Right lobe of liver (tissue), 6 donors: Measurements from ENCODE around the gene THADA. TPM values are rescaled to one million over a fixed set of nuclear protein-coding genes. Genes with fewer than 3 reads are reported as not detected.
"Not testable (repeated sequence)": the region's sequence is repeated elsewhere in the genome, so short reads cannot be mapped to it uniquely, and the experiment has no call there.

Experiments used
- ATAC-seq, 4 donors: fragments of 200-7000 bp; cut with Tn5 transposase; one replicate each; pipeline ENCODE4 v1.9.1; 2020; ENCODE audit warnings: mild to moderate bottlenecking in 4 of 4, moderate library complexity in 4 of 4
- DNase-seq, 3 donors: peaks; one replicate each; pipeline ENCODE4 v3.0.0-alpha.2; 2020
- H3K27ac ChIP-seq, 3 donors: fragments of 200-600 bp; one replicate each; pipeline ENCODE4 v1.8.0; 2022
- H3K27me3 ChIP-seq, 2 donors: fragments of 200-600 bp; one replicate each; pipeline ENCODE4 v1.8.0; 2022
- H3K36me3 ChIP-seq, 4 donors: fragments of 200-600 bp; sonication (generic) in 1 of 4; one replicate each; pipeline versions ENCODE4 v1.5.1 to v1.8.0; 2017 to 2022; ENCODE audit warnings: control low read depth in 1 of 4
- H3K4me1 ChIP-seq, 4 donors: fragments of 200-600 bp; sonication (generic) in 1 of 4; one replicate each; pipeline versions ENCODE4 v1.5.1 to v1.8.0; 2017 to 2022; ENCODE audit warnings: control low read depth in 1 of 4
- H3K4me3 ChIP-seq, 3 donors: fragments of 200-600 bp; one replicate each; pipeline ENCODE4 v1.8.0; 2022
- H3K9me3 ChIP-seq, 4 donors: fragments of 200-600 bp; sonication (generic) in 1 of 4; one replicate each; pipeline versions ENCODE4 v1.5.1 to v1.8.0; 2017 to 2022; ENCODE audit warnings: control low read depth in 1 of 4
- CTCF ChIP-seq, 4 donors: fragments of 200-600 bp in 3 of 4; fragments of 450-650 bp in 1 of 4; IDR thresholded peaks; one replicate each; pipeline versions ENCODE4 v1.5.1 to v1.8.0; 2016 to 2022; ENCODE audit warnings: antibody characterized with exemption in 4 of 4, mild to moderate bottlenecking in 2 of 4
- POLR2A ChIP-seq: fragments of 450-650 bp; IDR thresholded peaks from one replicate; pipeline ENCODE4 v1.6.1; 2017; ENCODE audit warnings: antibody characterized with exemption, mild to moderate bottlenecking
- WGBS: methylation state at CpG from one replicate; pipeline ENCODE4 v1.1.6; 2018; ENCODE audit warnings: low coverage, low lambda C conversion rate; ENCODE audit not compliant: insufficient coverage; ENCODE audit errors: missing lambda C conversion rate; 5-methylcytosine and 5-hydroxymethylcytosine counted together
- intact Hi-C, 2 donors: fragments of 100-400 bp; cut with DNase I; formaldehyde crosslinking; loops; one replicate each; pipeline versions ENCODE4 v1.11.2 to v1.14.1; 2022
- total RNA-seq, 6 experiments: library from RNA; depleted of rRNA in 2 of 6; stranded (reverse); fragments of >200 nt in 2 of 6; fragmentation: NEBNext Ultra II Directional in 3 of 6; extraction: Animal tissue kit (Norgen Biotek cat#: 25700) in 3 of 6; gene quantifications; one replicate each; pipeline versions ENCODE4 v1.1.0 to v1.2.4, GENCODE V29; 2016 to 2023
- donor health status: DM: no; HTN: yes; CAD: no.
- donor health status: DM: no; HTN: no; CAD: no.
- donor health status: DM: no; HTN: no; CAD: no.
- donor health status: DM: no; HTN: yes; CAD: no.
- donor health status: DM: no; HTN: yes; CAD: no.

The THADA gene
- total RNA-seq, 6 experiments from 2014 or later, result 12.2 to 21.6 (median 14.0) TPM

DNA sequence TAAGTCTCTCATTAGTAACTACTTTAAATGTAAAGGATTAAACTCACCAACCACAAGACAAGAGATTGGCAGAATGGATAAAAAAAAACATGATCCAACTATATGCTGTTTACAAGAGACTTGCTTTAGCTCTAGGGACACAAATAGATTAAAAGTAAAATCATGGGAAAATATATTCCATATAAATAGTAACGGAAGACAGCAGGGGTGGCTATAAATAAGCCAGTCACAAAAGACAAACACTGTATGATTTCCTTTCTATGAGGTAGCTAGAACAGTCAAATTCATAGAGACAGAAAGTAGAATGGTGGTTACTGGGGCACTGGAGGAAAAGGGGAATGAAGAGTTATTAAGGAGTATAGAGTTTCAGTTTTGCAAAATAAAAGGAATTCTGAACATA, 145.2 kb downstream of the THADA start:
- no peak for DNase-seq
- intact Hi-C loops, result no loop called here
- Histone ChIP-seq H3K27me3 (no peaks in the 10 kb centered on the region), H3K4me3 (no peak overlapping the region), H3K36me3 (no peaks in the 10 kb centered on the region), H3K9me3 (no peaks in the 10 kb centered on the region), H3K4me1 (peaks cover 0 to 8% (median 0%) of the 10 kb centered on the region in 4 donors), H3K27ac (no peak overlapping the region)
- TF ChIP-seq POLR2A (no peak), CTCF (IDR thresholded peaks at IDR 0.05) (no peak)
- WGBS, result 88% methylated on average over 1 of the region's 1 CpG
- no peak for ATAC-seq

GRCh38 chr2:43448822-43449110, 147.1 kb downstream of the THADA start:
- H3K9me3 ChIP-seq, result no peaks in the 10 kb centered on the region
- H3K36me3 ChIP-seq, result no peaks in the 10 kb centered on the region
- intact Hi-C loops, result no loop called here
- 83% methylated on average over 1 of the region's 1 CpG for WGBS
- DNase-seq, result no peak
- TF ChIP-seq POLR2A, result no peak
- no peak for TF ChIP-seq CTCF (IDR thresholded peaks at IDR 0.05)
- H3K27ac ChIP-seq, result no peak overlapping the region
- no peaks in the 10 kb centered on the region for H3K4me1 ChIP-seq
- H3K27me3 ChIP-seq, result no peaks in the 10 kb centered on the region
- H3K4me3 ChIP-seq, result no peak overlapping the region
- no peak for ATAC-seq

GRCh38 chr2:43448011-43448821, 147.6 kb downstream of the THADA start:
- TF ChIP-seq POLR2A, result no peak
- TF ChIP-seq CTCF (IDR thresholded peaks at IDR 0.05), result no peak
- H3K36me3 ChIP-seq, result no peaks in the 10 kb centered on the region
- intact Hi-C loops, result no loop called here
- H3K27me3 ChIP-seq, result no peaks in the 10 kb centered on the region
- H3K27ac ChIP-seq, result no peak overlapping the region
- H3K4me3 ChIP-seq, result no peak overlapping the region
- H3K9me3 ChIP-seq, result no peaks in the 10 kb centered on the region
- DNase-seq (no peak), ATAC-seq (no peak)
- no peaks in the 10 kb centered on the region for H3K4me1 ChIP-seq
- 97% methylated on average over 3 of the region's 5 CpGs for WGBS

GRCh38 chr2:43446755-43447154, 149.1 kb downstream of the THADA start:
- H3K4me3 ChIP-seq, DNase-seq, H3K9me3 ChIP-seq, intact Hi-C loops, H3K4me1 ChIP-seq, H3K27me3 ChIP-seq, ATAC-seq, H3K27ac ChIP-seq, H3K36me3 ChIP-seq: not testable (repeated sequence)
- 93% methylated on average over 4 of the region's 4 CpGs for WGBS
- peak in 1 of 4 donors; percentile 3 for TF ChIP-seq CTCF (IDR thresholded peaks at IDR 0.05)
